Fibroblast of mammary gland (primary cell): ENCODE measurements around the gene SLC23A1.

Source experiments
- DNase-seq: peaks from one replicate; pipeline ENCODE4 v3.0.0-alpha.2; 2010; ENCODE audit warnings: low read depth
- H3K4me3 ChIP-seq: 2 replicates; pipeline ENCODE4 v1.5.1; 2011; ENCODE audit warnings: low read depth, mild to moderate bottlenecking, low read length, moderate library complexity; ENCODE audit not compliant: control insufficient read depth
- TF ChIP-seq, protein P1 (sequence below): conservative IDR thresholded peaks from 2 replicates; pipeline ENCODE4 v1.5.1; 2011; ENCODE audit warnings: low read depth, low read length, inconsistent platforms; ENCODE audit not compliant: control insufficient read depth, insufficient read depth

Gene SLC23A1

DNA sequence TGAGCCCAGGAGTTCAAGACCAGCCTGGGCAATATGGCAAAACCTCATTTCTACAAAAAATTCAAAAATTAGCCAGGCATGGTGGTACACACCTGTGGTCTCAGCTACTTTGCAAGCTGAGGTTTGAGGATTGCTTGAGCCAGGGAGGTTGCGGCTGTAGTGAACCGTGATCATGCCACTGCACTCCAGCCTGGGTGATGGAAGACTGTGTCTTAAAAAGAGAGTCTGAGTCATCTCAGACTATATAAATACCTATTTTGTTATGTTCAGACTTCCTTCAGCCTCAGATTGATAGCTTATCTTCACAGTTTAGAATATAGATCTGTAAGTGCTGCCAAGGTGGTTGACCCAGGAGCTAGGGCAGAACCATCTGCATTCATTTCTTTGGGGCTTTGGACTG lies 43.0 kb downstream of the SLC23A1 start:
- TF ChIP-seq, protein P1, sequence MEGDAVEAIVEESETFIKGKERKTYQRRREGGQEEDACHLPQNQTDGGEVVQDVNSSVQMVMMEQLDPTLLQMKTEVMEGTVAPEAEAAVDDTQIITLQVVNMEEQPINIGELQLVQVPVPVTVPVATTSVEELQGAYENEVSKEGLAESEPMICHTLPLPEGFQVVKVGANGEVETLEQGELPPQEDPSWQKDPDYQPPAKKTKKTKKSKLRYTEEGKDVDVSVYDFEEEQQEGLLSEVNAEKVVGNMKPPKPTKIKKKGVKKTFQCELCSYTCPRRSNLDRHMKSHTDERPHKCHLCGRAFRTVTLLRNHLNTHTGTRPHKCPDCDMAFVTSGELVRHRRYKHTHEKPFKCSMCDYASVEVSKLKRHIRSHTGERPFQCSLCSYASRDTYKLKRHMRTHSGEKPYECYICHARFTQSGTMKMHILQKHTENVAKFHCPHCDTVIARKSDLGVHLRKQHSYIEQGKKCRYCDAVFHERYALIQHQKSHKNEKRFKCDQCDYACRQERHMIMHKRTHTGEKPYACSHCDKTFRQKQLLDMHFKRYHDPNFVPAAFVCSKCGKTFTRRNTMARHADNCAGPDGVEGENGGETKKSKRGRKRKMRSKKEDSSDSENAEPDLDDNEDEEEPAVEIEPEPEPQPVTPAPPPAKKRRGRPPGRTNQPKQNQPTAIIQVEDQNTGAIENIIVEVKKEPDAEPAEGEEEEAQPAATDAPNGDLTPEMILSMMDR, result no peak
- DNase-seq, result no peak
- no peak overlapping the region for H3K4me3 ChIP-seq

DNA sequence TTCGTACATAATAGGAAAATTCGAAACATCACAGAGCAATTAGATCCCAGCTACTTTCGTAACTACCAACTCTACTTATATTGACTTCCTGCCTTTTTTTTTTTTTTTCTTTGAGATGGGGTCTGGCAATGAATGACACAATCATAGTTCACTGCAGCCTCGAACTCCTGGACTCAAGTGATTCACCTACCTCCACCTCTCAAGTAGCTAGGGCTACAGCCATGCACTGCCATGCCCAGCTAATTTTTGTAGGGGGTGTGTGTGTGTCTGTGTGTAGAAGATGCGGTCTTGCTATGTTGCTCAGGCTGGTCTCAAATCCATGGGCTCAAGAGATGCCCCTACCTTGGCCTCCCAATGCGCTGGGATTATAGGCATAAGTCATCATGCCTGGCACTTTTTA lies 47.3 kb downstream of the SLC23A1 start:
- DNase-seq, result no peak
- TF ChIP-seq, protein P1, result no peak

More for the DNA sequence above, 47.3 kb downstream of the SLC23A1 start:
- H3K4me3 ChIP-seq, result no peak overlapping the region
